Measurements from ENCODE around the gene SLC39A11.
A peak's percentile ranks its signal among the peaks of the same experiment; 100 is the strongest.

SLC39A11 gene

DNA sequence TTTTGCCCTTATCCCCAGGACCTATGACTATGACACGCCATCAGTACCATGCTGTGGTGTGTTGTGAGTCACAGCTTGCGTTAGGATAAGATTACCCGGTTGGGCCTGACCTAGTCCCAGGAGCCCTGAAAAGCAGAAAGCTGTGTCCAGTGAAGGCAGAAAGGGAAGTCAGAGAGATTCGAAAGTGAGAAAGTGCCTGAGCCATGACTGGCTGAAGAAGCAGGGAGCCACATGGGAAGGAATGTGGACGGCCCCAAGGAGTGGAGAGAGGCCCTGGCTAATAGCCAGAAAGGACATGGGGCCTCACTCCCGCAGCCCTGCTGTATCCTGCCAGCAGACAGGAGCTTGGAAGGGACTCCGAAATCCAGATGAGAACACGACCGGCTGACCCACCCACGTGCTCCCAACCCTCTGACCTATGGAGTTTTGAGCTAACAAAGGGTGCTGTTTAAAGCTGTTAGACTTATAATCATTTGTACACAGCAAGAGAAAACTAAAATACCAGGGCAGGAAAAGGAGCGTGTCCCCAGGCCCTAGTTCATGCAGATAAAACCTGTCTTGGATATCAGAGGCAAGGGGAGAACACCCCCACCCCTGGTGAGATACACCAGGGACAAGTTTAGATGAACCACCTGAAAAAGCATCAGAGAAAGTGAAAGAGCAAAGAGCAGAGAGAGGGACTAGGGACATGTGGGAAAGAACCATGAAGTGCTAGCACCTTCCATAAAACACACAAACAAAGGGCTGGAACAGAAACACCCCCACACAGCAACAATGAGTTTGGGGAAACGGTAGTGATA, 115.3 kb downstream of the SLC39A11 start:
- TF ChIP-seq, protein P1, sequence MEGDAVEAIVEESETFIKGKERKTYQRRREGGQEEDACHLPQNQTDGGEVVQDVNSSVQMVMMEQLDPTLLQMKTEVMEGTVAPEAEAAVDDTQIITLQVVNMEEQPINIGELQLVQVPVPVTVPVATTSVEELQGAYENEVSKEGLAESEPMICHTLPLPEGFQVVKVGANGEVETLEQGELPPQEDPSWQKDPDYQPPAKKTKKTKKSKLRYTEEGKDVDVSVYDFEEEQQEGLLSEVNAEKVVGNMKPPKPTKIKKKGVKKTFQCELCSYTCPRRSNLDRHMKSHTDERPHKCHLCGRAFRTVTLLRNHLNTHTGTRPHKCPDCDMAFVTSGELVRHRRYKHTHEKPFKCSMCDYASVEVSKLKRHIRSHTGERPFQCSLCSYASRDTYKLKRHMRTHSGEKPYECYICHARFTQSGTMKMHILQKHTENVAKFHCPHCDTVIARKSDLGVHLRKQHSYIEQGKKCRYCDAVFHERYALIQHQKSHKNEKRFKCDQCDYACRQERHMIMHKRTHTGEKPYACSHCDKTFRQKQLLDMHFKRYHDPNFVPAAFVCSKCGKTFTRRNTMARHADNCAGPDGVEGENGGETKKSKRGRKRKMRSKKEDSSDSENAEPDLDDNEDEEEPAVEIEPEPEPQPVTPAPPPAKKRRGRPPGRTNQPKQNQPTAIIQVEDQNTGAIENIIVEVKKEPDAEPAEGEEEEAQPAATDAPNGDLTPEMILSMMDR (conservative IDR thresholded peaks at IDR 0.05; ENCODE audit: low read depth, low read length) = no peak
- peak; percentile 87 for DNase-seq (ENCODE audit: low read depth)
- H3K4me3 ChIP-seq (ENCODE audit: low read length) = no peak overlapping the region

DNA sequence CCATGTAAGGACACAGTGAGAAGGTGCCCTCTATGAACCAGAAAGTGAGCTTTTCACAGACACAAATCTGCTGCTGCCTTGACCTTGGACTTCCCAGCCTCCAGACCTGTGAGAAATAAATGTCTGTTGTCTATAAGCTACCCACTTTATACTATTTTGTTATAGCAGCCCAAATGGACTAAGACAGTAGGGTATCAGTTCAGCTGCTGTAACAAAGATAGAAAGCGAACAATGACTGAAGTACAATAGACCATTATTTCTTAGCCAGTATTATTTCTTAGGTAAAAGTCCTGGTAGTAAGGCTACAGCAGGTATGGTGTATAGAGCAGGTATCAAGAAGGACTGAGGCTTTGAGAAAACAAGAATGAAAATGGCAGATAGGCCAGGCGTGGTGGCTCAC, 117.0 kb downstream of the SLC39A11 start:
- TF ChIP-seq, protein P1 (conservative IDR thresholded peaks at IDR 0.05; ENCODE audit: low read depth, low read length) = no peak
- no peak overlapping the region for H3K4me3 ChIP-seq (ENCODE audit: low read length)
- no peak for DNase-seq (ENCODE audit: low read depth)

DNA sequence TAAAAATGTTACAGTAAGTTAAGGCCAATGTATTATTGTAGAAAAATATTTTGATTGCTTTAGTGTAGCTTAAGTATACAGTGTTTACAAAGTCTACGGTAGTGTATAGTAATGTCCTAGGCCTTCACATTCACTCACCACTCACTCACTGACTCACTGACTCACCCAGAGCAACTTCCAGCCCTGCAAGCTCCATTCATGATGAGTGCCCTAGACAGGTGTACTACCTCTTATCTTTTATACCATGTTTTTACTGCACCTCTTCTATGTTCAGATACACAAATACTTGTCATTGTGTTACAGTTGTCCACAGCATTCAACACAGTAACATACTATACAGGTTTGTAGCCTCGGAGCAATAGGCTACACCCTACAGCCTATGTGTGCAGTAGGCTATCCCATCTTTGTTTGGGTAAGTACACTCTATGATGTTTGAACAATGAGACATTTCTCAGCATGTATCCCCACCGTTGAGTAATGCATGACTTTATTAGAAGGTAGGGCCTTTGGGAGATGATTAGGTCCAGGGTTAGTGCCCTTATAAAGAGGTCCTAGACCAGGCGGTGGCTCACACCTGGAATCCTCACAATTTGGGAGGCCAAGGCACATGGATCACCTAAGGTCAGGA, 117.8 kb downstream of the SLC39A11 start:
- H3K4me3 ChIP-seq (ENCODE audit: low read length) = no peak overlapping the region
- TF ChIP-seq, protein P1 (conservative IDR thresholded peaks at IDR 0.05; ENCODE audit: low read depth, low read length) = no peak
- DNase-seq (ENCODE audit: low read depth) = no peak

DNA sequence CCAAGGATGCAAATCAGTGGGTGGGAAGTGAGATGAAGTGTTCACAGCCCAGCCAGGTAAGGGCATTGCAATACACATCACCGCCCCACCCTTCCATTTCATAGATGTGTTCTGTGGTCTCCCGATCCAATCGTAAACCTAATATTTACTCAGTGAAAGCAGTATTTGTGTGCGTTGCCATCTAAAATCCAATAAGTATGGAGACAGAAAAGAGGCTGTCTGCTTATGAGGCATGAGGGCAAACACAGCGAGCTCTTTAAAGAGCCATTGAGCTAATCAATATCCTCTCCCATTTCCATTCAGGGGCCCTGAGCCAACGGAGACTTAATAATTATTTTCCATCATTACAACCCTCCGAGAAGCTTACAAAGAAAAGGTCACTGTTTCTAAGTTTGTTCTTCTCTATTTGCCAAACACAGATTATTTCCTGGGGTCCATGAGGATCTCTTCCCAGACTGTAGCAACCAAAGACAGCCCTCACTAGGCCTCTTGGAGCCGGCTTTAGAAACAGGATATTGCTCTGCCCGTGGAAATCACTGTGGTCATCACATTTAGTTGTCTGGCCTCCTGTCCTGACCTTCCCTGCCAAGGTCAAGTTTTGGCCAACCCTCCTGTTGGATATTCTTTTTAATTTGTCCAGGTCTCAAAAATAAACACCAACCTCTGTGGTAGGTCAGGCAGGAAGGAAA, 120.1 kb downstream of the SLC39A11 start:
- DNase-seq (ENCODE audit: low read depth) = no peak
- TF ChIP-seq, protein P1 (conservative IDR thresholded peaks at IDR 0.05; ENCODE audit: low read depth, low read length) = no peak
- H3K4me3 ChIP-seq (ENCODE audit: low read length) = no peak overlapping the region

DNA sequence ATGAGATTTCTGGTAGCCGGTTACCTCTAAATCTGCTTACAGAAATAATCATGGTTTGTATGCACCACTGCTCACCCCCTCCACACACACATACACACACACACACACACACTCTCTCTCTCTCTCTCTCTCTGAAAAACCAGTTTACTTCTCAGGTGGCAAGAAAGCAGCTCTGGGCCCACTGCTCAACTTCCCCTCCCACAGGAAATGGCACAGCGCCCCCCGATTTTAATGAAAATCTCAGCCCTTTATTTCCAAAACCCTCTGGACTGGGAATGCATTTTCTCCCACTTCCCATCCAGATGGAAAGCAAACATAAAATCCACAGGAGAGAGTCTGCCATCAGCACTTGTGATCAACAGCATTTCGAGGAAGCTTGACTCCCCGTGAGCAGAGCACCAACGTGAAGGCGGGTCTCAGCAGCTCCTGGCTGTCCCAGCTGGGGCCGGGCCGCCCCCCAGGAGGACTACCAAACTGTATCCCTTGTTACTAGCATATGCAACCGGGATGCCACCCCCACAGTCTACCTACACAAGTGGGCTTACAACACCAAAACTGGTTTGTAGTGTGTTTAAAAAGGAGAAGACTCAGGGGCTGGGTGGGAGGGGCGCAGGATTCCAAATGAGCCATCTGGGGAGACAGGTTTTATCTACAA, 121.1 kb downstream of the SLC39A11 start:
- DNase-seq (ENCODE audit: low read depth) = no peak
- H3K4me3 ChIP-seq (ENCODE audit: low read length) = no peak overlapping the region
- TF ChIP-seq, protein P1 (conservative IDR thresholded peaks at IDR 0.05; ENCODE audit: low read depth, low read length) = no peak

DNA sequence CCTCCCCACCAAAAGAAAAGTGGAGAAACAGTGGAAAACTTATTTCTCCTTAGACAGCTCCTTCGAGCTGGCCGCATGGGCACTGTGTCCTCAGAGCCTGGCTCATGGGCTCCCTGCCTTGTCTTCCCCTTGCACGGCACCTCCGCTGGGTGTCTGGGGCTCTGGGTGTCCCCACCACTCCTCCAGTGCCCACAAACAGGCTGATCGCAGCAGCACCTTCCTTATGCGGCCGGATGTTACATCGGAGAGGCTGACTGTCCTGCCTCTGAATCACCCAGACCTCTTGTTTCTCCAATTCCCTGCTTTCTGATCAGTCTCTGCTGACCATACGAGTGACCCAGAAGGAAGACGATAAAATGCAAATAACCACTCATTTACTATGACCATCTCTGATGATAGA, 121.7 kb downstream of the SLC39A11 start:
- no peak overlapping the region for H3K4me3 ChIP-seq (ENCODE audit: low read length)
- DNase-seq (ENCODE audit: low read depth) = no peak
- TF ChIP-seq, protein P1 (conservative IDR thresholded peaks at IDR 0.05; ENCODE audit: low read depth, low read length) = no peak
